HG02943 (cell line): Measurements from ENCODE around the gene SEPTIN7.

ENCODE experiments used
- ATAC-seq: cut with Tn5 transposase; IDR thresholded peaks from one replicate; pipeline ENCODE4 v1.9.1; 2021; ENCODE audit warnings: mild to moderate bottlenecking, low read depth, moderate library complexity; ENCODE audit not compliant: unreplicated experiment

SEPTIN7 gene

GRCh38 chr7:35826751-35827150 lies 25.9 kb downstream of the SEPTIN7 start:
- ATAC-seq: no peak

DNA sequence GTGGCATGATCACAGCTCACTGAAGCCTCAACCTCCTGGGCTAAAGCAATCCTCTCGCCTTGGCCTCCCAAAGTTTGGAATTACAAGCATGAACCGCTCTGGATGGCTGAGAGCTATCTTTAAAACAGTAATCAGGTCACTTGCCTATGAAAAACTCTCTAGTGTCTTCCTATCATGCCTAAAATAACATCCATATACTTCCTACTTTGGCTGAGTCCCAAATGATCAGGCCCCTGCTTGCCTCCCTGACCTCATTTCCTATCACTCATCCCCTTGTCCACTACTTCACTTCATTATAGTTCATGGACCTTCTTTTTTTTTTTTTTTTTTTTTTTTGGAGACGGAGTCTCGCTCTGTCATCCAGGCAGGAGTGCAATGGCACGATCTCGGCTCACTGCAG lies 28.0 kb downstream of the SEPTIN7 start:
- ATAC-seq: no peak

- no peak for ATAC-seq
These were observed 30.4 kb downstream of the SEPTIN7 start for GRCh38 chr7:35831208-35831607.

DNA sequence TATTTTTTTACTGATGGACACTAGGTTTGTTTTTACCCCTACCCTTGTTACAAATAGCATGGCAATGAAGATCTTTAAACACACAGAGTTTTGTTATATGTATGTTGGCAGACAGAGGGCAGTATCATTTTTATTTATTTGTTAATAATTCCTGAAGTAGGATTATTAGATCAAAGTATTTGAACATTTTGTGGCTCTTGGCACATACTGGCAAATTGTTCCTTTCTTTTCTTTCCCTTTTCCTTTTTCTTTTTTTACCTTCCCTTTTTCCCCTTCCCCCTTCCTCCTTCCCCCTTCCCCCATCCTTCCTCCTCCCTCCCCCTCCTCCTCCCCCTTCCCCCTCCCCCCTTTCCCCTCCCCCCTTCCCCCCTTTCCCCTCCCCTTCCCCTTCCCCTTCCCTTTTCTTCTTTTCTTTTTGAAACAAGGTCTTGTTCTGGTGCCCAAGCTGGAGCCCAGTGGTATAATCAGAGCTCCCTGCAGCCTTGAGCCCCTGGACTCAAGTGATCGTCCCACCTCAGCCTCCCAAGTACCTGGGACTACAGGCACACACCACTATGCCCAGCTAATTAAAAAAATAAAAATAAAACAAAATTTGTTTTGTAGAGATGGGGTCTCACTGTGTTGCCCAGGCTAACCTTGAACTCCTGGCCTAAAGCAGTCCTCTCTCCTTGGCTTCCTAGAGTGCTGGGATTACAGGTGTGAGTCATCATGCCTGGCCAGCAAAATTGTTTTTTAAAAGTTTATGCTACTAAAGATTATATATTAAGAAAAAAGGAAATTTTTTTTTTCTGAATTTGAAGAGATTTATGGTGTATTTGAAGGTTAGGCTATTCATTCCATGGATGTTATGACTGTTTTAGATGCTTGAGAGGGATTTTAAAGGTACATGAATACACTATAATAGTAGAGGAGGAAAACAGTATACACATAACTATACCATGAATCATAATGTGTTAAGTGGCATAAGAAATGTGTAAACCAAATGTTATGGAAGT lies 39.3 kb downstream of the SEPTIN7 start:
- no peak for ATAC-seq

- ATAC-seq: no peak
These were observed 46.1 kb downstream of the SEPTIN7 start for GRCh38 chr7:35846816-35847412.

DNA sequence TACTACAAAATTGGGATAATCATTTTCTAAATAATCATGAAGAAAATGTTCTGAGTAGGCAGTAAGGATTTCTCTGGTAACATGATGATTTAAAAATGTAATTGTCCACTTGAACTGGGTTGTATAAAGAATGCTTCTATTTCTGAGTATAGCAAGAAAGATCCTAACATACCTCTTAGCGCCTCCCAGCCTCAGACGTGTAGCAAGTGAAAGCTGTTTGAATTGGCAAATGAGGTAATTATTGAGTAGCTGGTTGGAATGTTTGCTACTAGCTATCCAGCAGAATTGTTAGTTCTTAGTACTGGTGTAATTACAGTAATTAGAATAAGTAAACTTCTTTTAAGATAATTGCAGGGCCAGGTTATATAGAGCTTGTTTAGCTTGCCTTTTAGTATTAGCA lies 47.9 kb downstream of the SEPTIN7 start:
- ATAC-seq: no peak

- ATAC-seq: no peak
These were observed 48.4 kb downstream of the SEPTIN7 start for GRCh38 chr7:35849158-35849831.

DNA sequence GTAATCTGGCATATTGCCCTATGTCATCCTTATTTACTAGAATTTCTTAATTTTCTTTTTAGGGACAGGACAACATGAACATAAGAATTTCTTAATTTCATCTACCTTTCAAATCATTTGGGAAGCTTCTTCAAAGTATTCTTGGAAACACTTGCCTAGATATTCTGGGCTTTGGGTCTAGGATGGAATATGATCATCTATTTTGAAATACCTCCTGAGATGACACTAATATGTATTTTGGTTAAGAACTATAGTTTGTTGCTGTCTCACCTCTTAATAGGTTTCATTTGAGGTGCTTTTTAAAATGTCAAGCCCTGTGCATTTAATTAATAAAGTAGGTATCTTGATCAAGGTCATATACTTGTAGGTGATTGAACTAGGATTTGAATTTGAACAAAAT lies 49.1 kb downstream of the SEPTIN7 start:
- no peak for ATAC-seq
